Fibroblast of lung (primary cell): Measurements from ENCODE around the gene KCNQ4. TPM values are rescaled to one million over a fixed set of nuclear protein-coding genes. Genes with fewer than 3 reads are reported as not detected.
A peak's percentile ranks its signal among the peaks of the same experiment; 100 is the strongest.

Source experiments
- DNase-seq, 2 donors: peaks; one replicate each; pipeline versions ENCODE4 v3.0.0 to v3.0.0-alpha.2; 2010; ENCODE audit warnings: low read depth in 2 of 2
- H2AFZ ChIP-seq: 2 replicates; pipeline ENCODE4 v1.5.1; 2012; ENCODE audit warnings: low read length, control low read depth, inconsistent platforms
- H3K27ac ChIP-seq: 2 replicates; pipeline ENCODE4 v1.5.1; 2011; ENCODE audit warnings: low read length, control low read depth; ENCODE audit not compliant: insufficient read depth
- H3K27me3 ChIP-seq: 2 replicates; pipeline ENCODE4 v1.5.1; 2011; ENCODE audit warnings: mild to moderate bottlenecking, low read length; ENCODE audit not compliant: control insufficient read depth, insufficient read depth
- H3K36me3 ChIP-seq: 2 replicates; pipeline ENCODE4 v1.5.1; 2011; ENCODE audit warnings: low read length; ENCODE audit not compliant: control insufficient read depth, insufficient read depth
- H3K4me1 ChIP-seq: 2 replicates; pipeline ENCODE4 v1.5.1; 2011; ENCODE audit warnings: low read length; ENCODE audit not compliant: control insufficient read depth, insufficient read depth; ENCODE audit errors: extremely low read depth
- H3K4me2 ChIP-seq: 2 replicates; pipeline ENCODE4 v1.5.1; 2011; ENCODE audit warnings: low read length, control low read depth; ENCODE audit not compliant: insufficient read depth; ENCODE audit errors: extremely low read depth
- H3K4me3 ChIP-seq, 4 experiments: fragments of 200-600 bp in 1 of 4; sonication (generic) in 1 of 4; replicated peaks in 1 of 4; 2 replicates each; pipeline ENCODE4 v1.5.1; 2011 to 2016; ENCODE audit warnings: low read length in 4 of 4, low read depth in 3 of 4, mild to moderate bottlenecking in 3 of 4, control low read depth in 2 of 4, inconsistent platforms in 1 of 4, mixed read lengths in 1 of 4; ENCODE audit not compliant: insufficient read depth in 1 of 4; ENCODE audit errors: control extremely low read depth in 1 of 4
- H3K79me2 ChIP-seq: 2 replicates; pipeline ENCODE4 v1.5.1; 2012; ENCODE audit warnings: mild to moderate bottlenecking, low read length, inconsistent platforms; ENCODE audit not compliant: control insufficient read depth, insufficient read depth
- H3K9ac ChIP-seq: 2 replicates; pipeline ENCODE4 v1.5.1; 2011; ENCODE audit warnings: mild to moderate bottlenecking, low read length, control low read depth; ENCODE audit not compliant: insufficient read depth
- H3K9me3 ChIP-seq: 2 replicates; pipeline ENCODE4 v1.5.1; 2012; ENCODE audit warnings: low read depth, low read length; ENCODE audit not compliant: control insufficient read depth, insufficient read depth
- H4K20me1 ChIP-seq: 2 replicates; pipeline ENCODE4 v1.5.1; 2011; ENCODE audit warnings: low read length; ENCODE audit not compliant: control insufficient read depth, insufficient read depth; ENCODE audit errors: extremely low read depth
- EZH2 ChIP-seq: IDR thresholded peaks from 2 replicates; pipeline ENCODE4 v1.5.1; 2012; ENCODE audit warnings: low read length, control low read depth, mild to moderate bottlenecking; ENCODE audit errors: missing control alignments
- polyA minus RNA-seq: library from RNA; depleted of rRNA, polyadenylated mRNA; stranded (reverse); fragments of >200 nt; gene quantifications from 2 replicates; pipeline ENCODE4 v1.2.3, GENCODE V29; 2011; ENCODE audit warnings: low replicate concordance
- polyA plus RNA-seq, 2 donors: library from polyadenylated mRNA; depleted of rRNA in 1 of 2; stranded (reverse) in 1 of 2; unstranded in 1 of 2; fragments of >200 nt; gene quantifications; 2 replicates each; pipeline ENCODE4 v1.2.1, GENCODE V29; 2011 to 2012; ENCODE audit warnings: missing spikeins in 1 of 2
- total RNA-seq: library from RNA; depleted of rRNA; stranded (reverse); fragments of >200 nt; gene quantifications from 2 replicates; pipeline ENCODE4 v1.2.1, GENCODE V29; 2014
- TF ChIP-seq, protein P1 (sequence below), 2 donors: IDR thresholded peaks in 1 of 2; conservative IDR thresholded peaks in 1 of 2; 1 replicate in 1 of 2; 2 replicates in 1 of 2; pipeline ENCODE4 v1.5.1; 2011 to 2012; ENCODE audit warnings: low read length in 2 of 2, control low read depth in 1 of 2, inconsistent platforms in 1 of 2, low read depth in 1 of 2, mild to moderate bottlenecking in 1 of 2

Gene KCNQ4
- under 0.01 TPM in 2 replicates for total RNA-seq
- 0.02 and 0.03 TPM in 2 replicates for polyA plus RNA-seq
- 0.05 and 0.08 TPM in 2 replicates for polyA plus RNA-seq (2012)
- polyA minus RNA-seq: 0.35 TPM in 1 of 2 replicates, not detected in the other

DNA sequence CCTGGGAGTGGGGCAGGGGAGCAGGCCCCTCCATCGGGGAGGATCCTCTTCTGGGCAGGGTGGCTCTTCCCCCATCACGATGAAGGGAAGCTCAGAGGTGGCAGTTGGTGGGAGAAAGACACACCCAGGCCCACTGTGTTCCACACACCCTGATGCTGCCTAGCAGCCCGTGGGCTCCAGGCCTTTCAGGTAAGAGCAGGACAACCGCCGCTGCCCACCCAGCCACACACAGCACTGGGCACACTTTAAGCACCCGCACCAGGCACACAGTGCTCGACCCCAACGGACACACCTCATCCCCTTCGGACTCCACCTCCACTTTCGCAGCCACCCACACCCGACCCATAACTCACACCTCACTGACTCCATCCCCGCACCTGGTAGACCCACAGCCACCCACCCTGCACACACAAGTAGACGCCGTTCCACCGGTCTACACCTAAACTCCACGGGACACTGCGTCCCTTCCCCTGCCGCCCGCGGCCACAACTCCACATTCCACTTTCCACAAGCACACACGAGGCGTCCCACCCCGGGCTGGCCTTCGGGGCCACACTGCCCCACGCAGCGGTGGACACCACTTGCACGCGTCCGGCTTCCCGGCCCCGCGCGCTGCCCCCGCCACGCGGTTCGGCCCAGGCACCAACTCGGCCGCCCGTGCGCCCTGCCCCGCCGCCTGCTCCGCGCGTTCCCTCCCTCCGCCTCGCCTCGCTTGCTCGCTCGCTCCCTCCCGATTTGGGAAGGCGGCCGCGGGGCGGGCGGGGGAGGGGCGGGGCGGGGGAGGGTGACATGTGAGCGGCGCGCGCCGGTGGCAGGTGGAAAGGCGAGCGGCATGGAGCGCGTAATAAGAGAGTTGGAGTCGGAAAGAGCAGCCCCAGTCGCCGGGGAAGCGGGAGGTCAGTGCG, at the start of gene KCNQ4:
Gene KCNQ4 (plus strand): TSS at position 787 of the 905 bp plus-strand sequence. CDS start 307 bp downstream, outside the sequence.
- Histone ChIP-seq H3K4me3 (peak within 1 kb of the TSS in 2 of 4 experiments; percentile 39 to 44), H3K27me3 (peaks cover 14% of the 10 kb centered on the region), H3K4me1 (peaks cover 2% of the 10 kb centered on the region), H3K9me3 (no peaks in the 10 kb centered on the region), H3K27ac (no peak within 1 kb of the TSS), H4K20me1 (no peaks in the 10 kb centered on the region), H2AFZ (no peak within 1 kb of the TSS), H3K36me3 (no peaks in the 10 kb centered on the region), H3K9ac (no peak within 1 kb of the TSS), H3K79me2 (no peaks in the 10 kb centered on the region), H3K4me2 (peak within 1 kb of the TSS; percentile 1)
- TF ChIP-seq EZH2: peak; percentile 86
- TF ChIP-seq, protein P1, sequence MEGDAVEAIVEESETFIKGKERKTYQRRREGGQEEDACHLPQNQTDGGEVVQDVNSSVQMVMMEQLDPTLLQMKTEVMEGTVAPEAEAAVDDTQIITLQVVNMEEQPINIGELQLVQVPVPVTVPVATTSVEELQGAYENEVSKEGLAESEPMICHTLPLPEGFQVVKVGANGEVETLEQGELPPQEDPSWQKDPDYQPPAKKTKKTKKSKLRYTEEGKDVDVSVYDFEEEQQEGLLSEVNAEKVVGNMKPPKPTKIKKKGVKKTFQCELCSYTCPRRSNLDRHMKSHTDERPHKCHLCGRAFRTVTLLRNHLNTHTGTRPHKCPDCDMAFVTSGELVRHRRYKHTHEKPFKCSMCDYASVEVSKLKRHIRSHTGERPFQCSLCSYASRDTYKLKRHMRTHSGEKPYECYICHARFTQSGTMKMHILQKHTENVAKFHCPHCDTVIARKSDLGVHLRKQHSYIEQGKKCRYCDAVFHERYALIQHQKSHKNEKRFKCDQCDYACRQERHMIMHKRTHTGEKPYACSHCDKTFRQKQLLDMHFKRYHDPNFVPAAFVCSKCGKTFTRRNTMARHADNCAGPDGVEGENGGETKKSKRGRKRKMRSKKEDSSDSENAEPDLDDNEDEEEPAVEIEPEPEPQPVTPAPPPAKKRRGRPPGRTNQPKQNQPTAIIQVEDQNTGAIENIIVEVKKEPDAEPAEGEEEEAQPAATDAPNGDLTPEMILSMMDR (conservative IDR thresholded peaks at IDR 0.05 in 1 of 2, IDR thresholded peaks at IDR 0.05 in 1 of 2; ENCODE audit: low read depth in 1 of 2, low read length in 2 of 2): no peak
- peak; percentile 12 to 17 for DNase-seq

DNA sequence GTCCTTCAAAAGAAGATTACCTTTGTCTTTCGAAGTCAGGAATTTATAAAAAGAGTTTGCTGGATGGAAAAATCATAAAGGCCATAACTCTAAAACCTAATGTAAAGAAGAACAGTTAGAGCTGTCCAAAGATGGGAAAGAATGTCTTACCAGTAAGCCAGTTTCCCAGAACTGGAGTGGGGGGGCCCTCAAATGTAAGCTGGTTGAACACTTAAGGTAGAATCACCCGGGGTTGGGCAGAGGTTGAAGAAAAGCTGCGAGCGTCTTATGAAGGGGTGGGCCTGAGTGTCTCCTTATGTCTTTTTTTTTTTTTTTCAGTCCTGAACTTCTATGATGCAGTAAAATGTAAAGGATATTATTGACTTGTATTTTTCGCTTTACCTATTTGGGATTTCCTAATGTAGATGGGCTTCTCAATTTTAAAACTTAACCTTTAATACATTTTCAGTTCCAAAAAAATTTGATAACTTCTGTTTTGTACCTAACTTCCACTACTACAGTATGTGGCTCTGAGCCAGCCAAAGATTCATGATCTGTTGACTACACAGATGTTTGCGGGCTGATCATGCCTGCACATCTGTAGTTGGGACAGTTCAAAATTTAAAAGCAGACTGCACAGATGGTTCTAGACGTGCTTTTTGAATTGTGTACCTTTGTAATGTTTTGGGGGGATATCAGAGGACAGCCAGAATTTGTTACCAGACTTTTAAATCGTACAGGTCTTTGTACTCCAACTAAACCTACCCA, 48.5 kb upstream of the KCNQ4 start:
- no peaks in the 10 kb centered on the region for H3K9me3 ChIP-seq
- H3K27me3 ChIP-seq: no peaks in the 10 kb centered on the region
- H3K27ac ChIP-seq: no peak overlapping the region
- H3K9ac ChIP-seq: no peak overlapping the region
- H3K79me2 ChIP-seq: no peaks in the 10 kb centered on the region
- H3K4me3 ChIP-seq: no peak overlapping the region
- no peak overlapping the region for H3K4me2 ChIP-seq
- DNase-seq: no peak
- H4K20me1 ChIP-seq: no peaks in the 10 kb centered on the region
- no peaks in the 10 kb centered on the region for H3K36me3 ChIP-seq
- no peak for TF ChIP-seq EZH2
- TF ChIP-seq, protein P1 (conservative IDR thresholded peaks at IDR 0.05 in 1 of 2, IDR thresholded peaks at IDR 0.05 in 1 of 2; ENCODE audit: low read depth in 1 of 2, low read length in 2 of 2): no peak
- no peak overlapping the region for H2AFZ ChIP-seq
- peaks cover 3% of the 10 kb centered on the region for H3K4me1 ChIP-seq

DNA sequence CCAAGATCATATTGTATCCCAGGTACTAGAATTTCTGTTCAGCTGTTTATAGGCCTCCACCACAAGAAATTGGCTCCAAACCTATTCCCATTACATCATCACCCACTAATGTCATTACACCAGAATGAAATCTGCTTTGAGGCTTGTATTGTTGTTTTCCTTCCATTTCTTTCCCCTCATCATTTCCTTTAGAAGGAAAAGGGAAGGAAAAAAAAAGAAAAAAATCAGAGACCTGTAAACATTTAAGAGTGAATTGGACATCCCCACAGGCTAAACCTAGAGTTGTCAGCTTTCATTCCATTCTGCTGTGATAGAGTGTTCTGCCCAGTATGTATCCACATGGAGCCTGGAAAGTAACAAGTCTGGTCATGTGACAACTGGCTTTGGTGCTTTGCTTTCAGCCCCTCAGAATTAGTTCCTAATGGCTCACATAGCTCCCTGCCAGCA, 47.5 kb upstream of the KCNQ4 start:
- no peaks in the 10 kb centered on the region for H3K36me3 ChIP-seq
- no peaks in the 10 kb centered on the region for H4K20me1 ChIP-seq
- H3K4me1 ChIP-seq: peaks cover 6% of the 10 kb centered on the region
- H3K79me2 ChIP-seq: no peaks in the 10 kb centered on the region
- no peaks in the 10 kb centered on the region for H3K27me3 ChIP-seq
- no peaks in the 10 kb centered on the region for H3K9me3 ChIP-seq
- TF ChIP-seq EZH2: no peak
- TF ChIP-seq, protein P1 (conservative IDR thresholded peaks at IDR 0.05 in 1 of 2, IDR thresholded peaks at IDR 0.05 in 1 of 2; ENCODE audit: low read depth in 1 of 2, low read length in 2 of 2): no peak
- DNase-seq: peak; percentile 84 to 86
- H2AFZ ChIP-seq: no peak overlapping the region
- H3K4me3 ChIP-seq: no peak overlapping the region
- H3K27ac ChIP-seq: peak overlapping the region; percentile 17
- no peak overlapping the region for H3K4me2 ChIP-seq
- H3K9ac ChIP-seq: no peak overlapping the region
